ENCODE data around the gene MRPS2.

DNA sequence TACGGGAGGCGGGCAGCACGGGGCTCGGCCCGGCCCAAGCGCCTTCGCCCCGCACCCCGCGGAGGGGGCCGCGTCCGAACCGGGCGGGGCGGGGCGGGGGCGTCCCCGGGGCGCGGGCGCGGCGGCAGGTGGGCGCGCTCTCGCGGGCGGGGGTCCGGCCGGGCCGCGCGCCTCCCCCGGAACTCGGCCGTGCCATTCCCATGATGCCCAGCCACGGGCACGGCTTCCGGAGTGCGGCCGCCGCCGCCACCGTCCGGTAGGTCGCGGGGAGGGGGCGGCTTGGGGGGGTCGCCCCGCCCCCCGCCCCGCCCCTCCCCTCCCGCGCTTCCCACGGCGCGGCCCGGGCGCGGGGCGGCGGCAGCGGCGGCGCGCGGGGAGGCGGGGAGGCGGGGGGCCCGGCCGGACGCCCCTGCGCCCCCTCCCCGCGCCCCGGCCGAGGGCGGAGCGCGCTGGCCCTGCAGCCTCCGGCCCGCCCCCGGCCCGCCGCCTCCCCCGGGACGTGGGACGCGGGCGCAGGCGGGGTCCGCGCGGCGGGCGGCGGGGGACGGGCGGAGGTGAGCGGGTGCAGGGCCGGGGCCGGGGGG lies 20.9 kb upstream of the MRPS2 start, which contains the start of gene PPP1R26:
- TF ChIP-seq, protein P1, sequence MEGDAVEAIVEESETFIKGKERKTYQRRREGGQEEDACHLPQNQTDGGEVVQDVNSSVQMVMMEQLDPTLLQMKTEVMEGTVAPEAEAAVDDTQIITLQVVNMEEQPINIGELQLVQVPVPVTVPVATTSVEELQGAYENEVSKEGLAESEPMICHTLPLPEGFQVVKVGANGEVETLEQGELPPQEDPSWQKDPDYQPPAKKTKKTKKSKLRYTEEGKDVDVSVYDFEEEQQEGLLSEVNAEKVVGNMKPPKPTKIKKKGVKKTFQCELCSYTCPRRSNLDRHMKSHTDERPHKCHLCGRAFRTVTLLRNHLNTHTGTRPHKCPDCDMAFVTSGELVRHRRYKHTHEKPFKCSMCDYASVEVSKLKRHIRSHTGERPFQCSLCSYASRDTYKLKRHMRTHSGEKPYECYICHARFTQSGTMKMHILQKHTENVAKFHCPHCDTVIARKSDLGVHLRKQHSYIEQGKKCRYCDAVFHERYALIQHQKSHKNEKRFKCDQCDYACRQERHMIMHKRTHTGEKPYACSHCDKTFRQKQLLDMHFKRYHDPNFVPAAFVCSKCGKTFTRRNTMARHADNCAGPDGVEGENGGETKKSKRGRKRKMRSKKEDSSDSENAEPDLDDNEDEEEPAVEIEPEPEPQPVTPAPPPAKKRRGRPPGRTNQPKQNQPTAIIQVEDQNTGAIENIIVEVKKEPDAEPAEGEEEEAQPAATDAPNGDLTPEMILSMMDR (IDR thresholded peaks at IDR 0.05): no peak
- TF ChIP-seq EZH2phosphoT487 (IDR thresholded peaks at IDR 0.05) (no peak), EZH2 (IDR thresholded peaks at IDR 0.05) (no peak)

Data from neural progenitor cell (in vitro differentiated cells).